HG02763 (cell line): ENCODE data around the gene CPNE7.
"Not testable (repeated sequence)": the region's sequence is repeated elsewhere in the genome, so short reads cannot be mapped to it uniquely, and the experiment has no call there.

ENCODE experiments used
- ATAC-seq: cut with Tn5 transposase; IDR thresholded peaks from one replicate; pipeline ENCODE4 v1.9.1; 2021; ENCODE audit warnings: mild to moderate bottlenecking, moderate library complexity; ENCODE audit not compliant: unreplicated experiment

CPNE7 gene

DNA sequence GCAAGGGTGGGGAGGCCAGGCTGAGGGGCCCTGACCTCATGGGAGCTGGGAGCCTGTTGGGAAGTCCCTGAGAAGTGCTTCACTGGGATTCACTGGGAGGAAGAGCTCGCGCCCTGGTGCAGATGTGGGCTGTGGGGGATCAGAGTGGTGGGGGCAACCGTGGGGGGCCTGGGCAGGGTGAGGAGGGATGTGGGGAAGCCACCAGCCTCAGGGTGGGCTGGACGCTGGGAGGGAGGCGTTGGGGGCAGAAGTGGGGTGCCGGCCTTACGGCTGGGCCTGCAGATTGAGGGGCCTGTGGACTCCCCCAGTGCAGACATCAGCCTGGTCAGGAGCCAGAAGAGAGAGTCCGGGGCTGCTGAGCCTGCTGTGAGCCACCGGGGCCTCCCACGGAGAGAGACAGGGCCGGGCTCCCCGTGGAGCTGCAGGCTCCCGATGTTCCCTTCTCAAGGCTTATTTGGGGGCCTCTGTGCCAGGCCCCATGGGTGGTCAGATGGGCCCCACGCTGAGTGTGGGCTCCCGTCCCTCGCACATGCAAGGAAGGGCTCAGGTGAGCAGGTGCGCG, 45.7 kb downstream of the CPNE7 start:
- no peak for ATAC-seq

DNA sequence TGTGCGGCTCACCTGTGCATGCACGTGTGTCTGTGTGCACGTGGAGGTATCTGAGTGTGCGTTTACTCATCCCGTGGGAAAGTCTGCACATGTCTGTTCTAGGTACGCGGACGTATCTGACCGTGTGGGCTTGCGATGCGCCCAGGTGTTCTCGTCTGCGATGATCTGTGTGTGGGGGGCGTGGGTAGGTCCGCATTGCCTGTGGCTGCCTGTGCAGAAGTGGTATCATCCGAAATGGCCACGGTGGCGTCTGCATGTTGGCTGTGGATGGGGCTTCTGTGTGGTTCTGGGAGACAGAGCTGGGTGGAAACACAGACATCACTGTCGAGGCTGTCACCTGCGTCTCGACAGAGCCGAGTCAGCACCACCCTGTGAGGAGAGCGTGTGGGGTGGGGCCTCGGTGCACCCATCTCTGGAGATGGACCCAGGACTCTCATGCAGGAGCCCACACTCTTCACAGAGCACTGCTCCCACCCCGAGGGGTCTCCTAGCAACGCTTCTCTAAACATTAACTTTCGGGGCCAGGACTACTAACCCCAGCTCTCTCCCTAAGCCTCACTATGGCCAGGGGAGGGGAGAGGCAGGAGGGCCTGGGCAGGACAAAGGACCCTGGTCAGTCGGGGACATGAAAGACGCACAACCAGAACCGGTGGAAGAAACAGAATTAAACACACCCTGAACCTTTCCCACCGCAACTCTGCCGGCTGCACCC, 46.3 kb downstream of the CPNE7 start:
- ATAC-seq = no peak

DNA sequence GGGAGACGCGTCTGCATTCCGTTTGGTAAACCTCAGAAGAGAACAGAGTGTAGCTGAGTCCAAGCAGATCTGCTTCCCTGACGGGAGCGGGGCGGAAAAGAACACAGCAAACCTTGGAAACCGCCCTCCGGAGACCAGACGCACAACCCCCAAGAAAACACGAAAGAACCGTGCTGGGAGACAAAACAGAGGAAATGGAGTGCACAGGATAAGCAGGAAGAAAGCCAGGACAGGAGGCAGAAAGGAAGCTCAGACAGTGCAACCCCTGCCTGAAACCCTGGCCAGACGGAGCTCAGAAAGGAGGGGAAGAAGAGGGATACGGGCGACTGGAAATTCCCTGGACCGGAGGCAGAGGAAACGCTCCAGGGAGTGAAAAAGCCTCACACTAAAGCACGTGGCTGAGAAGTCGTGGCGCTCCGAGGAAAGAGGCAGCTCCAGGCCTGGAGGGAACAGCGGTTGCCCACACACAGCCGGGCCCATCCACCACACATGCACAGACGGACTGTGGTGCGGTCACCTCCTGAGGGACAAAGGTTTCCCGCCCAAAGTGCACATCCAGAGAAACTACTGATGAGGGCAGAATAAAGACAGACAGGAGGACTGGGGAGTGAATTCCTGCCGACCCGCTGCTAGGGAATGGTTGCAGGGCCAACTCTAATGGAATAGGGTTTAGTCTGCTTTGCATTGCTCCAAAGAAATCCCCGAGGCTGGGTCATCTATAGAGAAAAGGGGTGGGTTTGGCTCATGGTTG, 48.1 kb downstream of the CPNE7 start:
- no peak for ATAC-seq

DNA sequence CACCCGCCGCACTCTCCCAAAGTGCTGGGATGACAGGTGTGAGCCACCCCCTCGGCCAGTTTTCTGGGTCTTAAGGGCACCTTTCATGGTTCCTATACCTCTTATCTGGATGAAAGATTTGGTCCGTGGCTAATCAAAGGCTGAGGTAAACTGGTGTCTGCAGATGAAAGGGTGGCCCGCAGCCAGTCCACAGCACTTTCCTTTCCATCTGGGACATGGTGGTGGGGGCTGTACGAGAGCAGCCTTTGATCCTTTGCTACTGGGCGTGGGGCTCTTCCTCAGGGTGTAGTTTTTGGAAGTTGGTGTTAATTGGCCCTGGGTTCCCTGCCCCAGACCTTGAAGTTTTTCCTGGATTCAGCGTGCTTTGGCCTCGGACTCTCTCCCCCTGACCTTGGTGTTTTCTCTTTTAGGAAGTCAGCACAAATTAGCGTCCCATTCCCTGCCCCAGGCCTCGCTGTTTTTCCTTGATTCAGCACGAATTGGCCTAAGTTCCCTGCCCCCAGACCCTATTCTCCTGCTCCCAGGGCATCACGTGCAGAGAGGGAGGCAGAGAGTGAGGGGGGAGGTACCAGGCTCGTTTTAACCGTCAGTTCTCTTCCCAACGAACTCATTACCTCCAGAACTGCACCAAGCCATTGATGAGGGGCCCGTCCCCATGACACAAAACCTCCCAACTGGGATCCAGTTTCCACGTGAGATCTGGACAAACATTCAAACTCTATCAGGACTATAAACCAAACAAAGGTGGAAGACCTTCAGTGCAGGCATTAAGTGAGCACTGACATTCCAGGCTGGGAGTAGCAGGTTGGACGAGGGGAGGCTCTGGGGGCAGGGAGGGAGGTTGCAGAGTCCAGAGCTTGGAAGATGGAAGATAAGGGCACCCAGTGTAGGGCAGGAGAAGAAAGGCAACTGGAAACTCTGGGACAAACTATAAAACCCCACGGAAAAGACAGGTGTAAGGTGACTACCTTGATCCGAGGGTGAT, 49.5 kb downstream of the CPNE7 start:
- ATAC-seq = no peak

DNA sequence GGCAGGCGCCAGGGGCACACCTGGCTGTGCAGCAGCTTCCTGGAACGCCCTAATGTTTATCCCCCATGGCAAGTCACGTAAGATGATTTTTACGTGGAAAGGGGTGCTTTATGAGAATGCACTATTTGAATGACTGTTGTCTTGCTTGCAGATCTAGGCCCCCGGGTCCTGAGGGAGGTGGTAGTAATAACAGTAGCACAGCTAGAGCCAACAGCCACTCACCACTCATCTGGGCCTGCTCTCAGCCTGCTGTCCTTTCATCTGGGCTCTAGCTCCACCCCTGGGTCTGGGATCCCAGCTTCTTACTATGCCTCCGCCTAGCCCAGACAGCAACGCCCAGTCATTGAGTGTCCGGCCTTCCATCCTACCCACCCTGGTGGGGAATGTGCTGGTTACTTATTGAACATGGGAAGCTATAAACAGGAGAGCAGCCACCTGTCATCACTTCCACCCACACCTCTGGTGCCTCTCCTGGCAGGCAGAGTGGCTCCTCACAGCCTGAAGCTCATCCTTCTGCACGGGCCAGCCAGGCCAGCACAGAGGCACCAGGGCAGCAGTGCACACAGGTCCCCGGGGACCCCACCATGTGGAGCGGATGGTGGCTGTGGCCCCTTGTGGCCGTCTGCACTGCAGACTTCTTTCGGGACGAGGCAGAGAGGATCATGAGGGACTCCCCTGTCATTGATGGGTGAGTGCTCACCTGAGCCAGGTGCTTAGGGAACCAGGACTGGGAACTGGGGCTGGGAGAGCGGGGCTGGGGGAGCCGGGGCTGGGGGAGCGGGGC, 54.5 kb downstream of the CPNE7 start:
- ATAC-seq = no peak

DNA sequence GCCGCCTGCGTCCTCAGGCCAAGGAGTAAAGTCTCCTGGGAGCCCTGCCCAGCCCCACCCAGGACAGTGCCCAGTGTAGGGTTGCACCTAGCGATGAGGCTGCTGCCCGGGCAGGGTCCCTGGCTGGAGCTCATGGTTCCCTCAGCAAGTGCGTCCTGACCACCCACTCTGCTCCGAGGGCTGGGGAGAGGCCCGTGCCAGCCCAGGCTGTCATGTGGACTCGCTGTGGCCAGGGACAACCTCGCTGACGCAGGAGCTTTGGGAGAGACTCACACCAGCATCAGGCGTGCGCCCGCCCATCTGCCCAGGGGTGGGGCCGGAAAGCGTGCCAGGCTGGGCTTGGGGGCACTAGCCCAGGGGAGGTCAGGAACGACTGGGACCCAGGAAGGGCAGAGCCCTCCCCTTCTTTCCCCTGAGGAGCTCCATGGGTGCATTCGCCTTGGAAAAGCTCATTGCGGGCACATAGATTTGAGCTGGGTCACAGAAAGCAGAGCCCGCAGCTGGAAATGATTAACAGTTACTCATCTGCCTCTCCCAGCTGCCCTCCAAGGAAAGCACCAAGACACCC, 57.6 kb downstream of the CPNE7 start:
- no peak for ATAC-seq

DNA sequence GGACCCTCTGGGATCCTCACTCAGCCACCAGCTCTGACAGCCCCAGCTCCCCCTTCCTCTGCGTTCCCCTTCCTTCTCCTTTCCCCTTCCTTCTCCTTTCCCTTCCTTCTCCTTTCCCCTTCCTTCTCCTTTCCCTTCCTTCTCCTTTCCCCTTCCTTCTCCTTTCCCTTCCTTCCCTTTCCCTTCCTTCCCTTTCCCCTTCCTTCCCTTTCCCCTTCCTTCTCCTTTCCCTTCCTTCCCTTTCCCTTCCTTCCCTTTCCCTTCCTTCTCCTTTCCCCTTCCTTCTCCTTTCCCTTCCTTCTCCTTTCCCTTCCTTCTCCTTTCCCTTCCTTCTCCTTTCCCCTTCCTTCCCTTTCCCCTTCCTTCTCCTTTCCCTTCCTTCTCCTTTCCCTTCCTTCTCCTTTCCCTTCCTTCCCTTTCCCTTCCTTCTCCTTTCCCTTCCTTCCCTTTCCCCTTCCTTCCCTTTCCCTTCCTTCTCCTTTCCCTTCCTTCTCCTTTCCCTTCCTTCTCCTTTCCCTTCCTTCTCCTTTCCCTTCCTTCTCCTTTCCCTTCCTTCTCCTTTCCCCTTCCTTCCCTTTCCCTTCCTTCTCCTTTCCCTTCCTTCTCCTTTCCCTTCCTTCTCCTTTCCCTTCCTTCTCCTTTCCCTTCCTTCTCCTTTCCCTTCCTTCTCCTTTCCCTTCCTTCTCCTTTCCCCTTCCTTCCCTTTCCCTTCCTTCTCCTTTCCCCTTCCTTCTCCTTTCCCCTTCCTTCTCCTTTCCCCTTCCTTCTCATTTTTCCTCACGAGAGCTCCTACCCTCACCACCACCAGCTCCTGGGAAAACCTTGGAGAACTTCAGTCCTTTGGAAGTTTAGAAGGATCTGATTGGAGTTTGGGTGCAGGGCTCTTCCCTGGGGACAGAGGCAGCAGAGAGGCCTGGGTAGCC, 59.2 kb downstream of the CPNE7 start:
- ATAC-seq = not testable (repeated sequence)

DNA sequence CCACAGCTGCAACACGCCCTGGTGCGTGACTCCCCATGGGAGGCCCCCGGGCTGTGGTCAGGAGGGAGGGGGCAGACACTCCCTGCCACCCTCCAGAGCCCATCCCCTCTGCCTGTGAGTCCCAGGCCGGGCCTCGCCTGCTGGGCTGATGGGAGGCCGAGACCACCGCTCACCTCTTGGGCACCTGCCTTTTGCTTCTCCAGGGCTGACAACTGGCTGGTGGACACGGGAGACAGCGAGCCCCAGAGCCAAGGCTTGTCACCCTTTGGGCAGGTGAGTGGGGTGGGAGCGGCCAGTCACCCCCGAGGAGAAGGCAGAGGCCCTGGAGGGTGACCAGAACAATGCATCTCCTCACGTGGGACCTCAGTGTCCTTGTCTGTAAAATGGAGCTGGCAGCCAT, 61.1 kb downstream of the CPNE7 start:
- no peak for ATAC-seq

DNA sequence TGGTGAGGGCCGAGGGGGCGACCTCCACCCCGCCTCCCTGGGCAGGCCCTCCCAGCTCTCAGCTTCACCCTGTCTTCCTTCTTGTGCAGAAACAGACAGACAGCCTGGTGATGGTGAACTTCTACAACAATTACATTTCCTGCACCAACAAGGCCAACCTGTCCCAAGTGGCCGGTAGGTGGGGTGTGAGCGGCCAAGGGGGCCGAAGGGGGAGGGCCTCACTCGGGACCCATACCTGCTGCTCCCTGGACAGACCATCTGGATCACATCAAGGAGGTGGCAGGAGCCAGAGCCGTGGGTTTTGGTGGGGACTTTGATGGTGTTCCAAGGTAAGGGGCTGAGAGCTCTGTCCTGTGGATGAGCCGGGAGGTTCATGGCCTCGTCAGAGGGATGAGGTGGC, 61.8 kb downstream of the CPNE7 start:
- ATAC-seq = no peak

DNA sequence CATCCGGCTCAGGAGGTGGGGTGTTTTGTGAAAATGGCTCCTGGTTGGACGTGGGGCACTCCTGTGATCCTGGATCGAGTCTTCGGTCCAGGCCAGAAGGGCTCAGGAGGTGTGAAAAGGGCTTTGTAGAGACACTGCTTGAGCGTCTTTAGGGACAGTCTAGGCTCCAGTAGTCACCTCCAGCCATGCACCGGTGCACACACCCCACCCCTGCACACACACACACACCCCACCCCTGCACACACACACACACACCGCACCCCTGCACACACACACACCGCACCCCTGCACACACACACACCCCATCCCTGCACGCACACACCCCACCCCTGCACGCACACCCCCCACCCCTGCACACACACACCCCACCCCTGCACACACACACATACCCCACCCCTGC, 62.9 kb downstream of the CPNE7 start:
- no peak for ATAC-seq

DNA sequence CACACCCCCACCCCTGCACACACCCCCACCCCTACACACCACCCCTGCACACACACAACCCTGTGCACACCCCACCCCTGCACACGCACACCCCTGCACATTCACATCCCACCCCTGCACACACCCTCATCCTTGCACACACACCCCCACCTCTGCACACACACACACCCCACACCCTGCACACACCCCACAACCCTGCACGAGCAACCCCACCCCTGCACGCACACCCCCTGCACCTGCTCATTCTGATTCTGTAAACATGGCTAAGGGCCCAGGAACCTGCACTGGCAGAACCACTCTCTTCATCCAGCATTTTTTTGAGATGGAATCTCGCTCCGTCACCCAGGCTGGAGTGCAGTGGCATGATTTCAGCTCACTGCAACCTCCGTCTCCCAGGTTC, 63.8 kb downstream of the CPNE7 start:
- ATAC-seq = no peak

DNA sequence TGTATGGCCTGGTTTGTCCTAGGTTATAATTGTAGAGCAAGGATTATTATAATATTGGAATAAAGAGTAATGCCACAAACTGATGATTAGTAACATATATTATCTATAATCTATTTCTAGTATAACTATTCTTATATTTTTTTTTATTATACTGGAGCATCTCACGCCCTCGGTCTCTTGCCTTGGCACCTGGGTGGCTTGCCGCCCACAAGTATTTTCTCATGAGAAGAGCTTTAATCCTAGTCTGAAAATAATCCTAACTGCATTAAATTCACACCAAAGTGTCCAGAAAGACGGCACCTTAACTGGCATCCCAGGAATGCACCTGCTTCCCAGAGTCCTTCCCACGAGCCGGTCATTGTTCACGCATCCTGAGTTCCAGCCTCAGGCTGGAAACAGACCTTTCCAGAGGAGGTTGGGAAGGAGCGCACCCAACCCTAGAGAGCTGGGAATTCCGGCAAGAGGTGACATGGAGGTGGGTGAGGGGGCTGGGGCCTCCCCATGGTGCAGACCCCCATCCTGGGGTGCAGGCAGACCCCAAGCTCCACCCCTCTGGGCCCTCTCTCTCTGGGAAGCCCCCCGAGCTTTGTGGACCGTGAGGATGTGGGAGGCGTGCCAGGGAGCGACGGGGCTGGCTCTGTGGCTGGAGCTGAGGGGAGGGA, 66.0 kb downstream of the CPNE7 start:
- no peak for ATAC-seq

DNA sequence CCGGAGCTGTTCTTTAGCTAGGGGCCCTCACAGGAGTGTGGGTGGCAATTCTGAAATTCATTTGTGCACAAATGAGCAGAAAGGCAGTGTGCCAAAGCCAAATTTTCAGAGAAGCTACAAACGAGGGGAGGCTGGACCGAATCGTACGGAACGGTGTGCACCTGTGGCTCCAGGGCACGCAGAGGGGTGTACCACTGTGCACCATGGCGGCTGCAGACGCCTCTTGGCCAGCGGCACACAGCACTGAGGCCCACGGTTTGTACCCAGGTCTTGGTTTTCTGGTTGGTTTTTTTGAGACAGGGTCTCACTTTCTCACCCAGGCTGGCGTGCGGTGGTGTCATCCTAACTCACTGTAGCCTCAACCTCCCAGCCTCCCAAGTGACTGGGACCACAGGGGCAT, 67.0 kb downstream of the CPNE7 start:
- ATAC-seq = no peak

DNA sequence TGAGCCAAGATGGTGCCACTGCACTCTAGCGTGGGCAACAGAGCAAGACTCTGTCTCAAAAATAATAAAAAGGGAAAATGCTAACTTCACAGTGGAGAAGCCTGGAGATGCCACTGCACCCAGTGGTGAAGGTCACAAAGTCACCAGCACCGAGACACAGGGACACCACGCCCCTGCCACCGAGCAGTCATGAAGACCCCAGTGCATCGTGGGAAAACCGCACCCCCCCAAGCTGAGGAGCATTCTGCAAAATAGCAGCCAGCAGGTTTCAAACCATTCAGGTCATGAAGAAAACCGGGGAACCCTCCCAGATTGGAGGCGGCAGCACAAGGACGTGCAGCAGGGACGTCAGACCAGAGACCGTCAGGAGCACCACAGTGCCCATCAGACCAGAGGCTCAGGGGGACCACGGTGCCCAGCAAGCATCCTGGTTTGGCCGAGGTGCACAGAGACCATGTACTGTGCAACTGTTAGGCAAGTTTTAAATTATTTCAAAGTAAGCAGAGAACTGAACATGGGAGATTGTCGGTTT, 68.3 kb downstream of the CPNE7 start:
- no peak for ATAC-seq

DNA sequence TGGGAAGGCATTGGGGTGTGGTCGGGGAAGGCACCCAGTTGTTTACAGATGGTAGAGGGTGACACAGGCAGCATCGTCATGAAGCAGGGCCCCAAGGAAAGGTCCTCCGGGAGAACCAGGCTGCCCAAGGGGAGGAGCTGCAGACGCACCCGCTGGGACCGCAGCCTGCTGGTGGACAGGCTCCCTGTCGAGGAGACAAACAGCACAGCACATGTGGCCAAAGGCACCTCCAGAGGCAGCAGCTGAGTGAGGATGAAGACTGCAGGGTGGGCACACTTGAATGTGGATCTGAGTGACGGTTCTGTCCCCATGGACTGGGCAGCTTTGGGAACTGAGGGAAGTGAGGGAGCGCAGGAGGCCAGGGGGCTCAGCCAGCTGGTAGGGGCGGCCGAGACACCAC, 69.6 kb downstream of the CPNE7 start:
- no peak for ATAC-seq

DNA sequence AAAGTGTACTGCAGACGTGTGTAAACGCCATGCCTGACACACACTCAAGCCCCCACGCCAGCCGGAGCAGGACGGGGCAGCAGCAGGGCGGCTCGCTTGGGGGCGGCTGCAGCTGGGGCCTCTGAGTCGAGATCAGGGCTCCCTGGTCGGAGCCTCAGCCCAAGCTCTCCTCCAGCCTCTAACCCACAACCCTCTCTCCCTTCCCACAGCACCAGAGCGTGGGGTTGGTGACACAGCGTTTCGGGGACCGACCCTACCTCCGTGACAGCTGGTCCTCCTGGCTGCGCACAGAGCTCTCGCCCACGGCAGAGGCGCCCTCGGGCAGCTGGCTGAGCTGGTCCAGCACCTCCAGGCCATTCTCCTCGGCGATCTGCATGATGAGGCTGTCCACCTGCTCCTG, 70.7 kb downstream of the CPNE7 start:
- no peak for ATAC-seq
